Measurements from ENCODE around the gene EDIL3. TPM values are rescaled to one million over a fixed set of nuclear protein-coding genes. Genes with fewer than 3 reads are reported as not detected.

Gene EDIL3
- total RNA-seq, 1 experiment from 2014 or later: not detected

GRCh38 chr5:84275609-84276008 is 109.1 kb downstream of the EDIL3 start:
- intact Hi-C loops (cut with micrococcal nuclease; ENCODE audit: unreplicated experiment): loop anchor here (1.0 to 10.0 kb wide), 2 partner anchors 176 to 309 kb away; no protein-coding TSS in a partner anchor
- peaks cover 3% of the 10 kb centered on the region for H3K27me3 Mint-ChIP-seq (ENCODE audit: insufficient read depth, unreplicated experiment)
- CTCF ChIA-PET: no interaction called here

GRCh38 chr5:84274585-84275468 is 109.9 kb downstream of the EDIL3 start:
- no peaks in the 10 kb centered on the region for H3K27me3 ChIP-seq (replicated peaks; ENCODE audit: control insufficient read depth, insufficient read depth, low read length)
- H3K4me1 Mint-ChIP-seq (ENCODE audit: low read depth, unreplicated experiment): no peaks in the 10 kb centered on the region
- POLR2A ChIA-PET: no interaction called here
- peaks cover 3% of the 10 kb centered on the region for H3K27me3 Mint-ChIP-seq (ENCODE audit: insufficient read depth, unreplicated experiment)
- intact Hi-C loops (cut with micrococcal nuclease; ENCODE audit: unreplicated experiment): loop anchor here (1.0 to 10.0 kb wide), 2 partner anchors 176 to 310 kb away; no protein-coding TSS in a partner anchor
- H3K4me3 ChIP-seq (ENCODE audit: low read depth, low read length): no peak overlapping the region
- DNase-seq: peak in 1 of 2 experiments; percentile 36
- no peaks in the 10 kb centered on the region for H3K4me1 ChIP-seq
- peak; percentile 61 for TF ChIP-seq CTCF (IDR thresholded peaks at IDR 0.05; ENCODE audit: insufficient read depth in 1 of 2, low read depth in 1 of 2, low read length in 1 of 2, severe bottlenecking in 1 of 2, unreplicated experiment in 1 of 2)
- no peak overlapping the region for H3K4me3 Mint-ChIP-seq (ENCODE audit: unreplicated experiment)
- no peaks in the 10 kb centered on the region for H3K9me3 ChIP-seq
- CTCF ChIA-PET: no interaction called here
- no peaks in the 10 kb centered on the region for H3K9me3 Mint-ChIP-seq (ENCODE audit: unreplicated experiment)
- H3K27ac Mint-ChIP-seq (ENCODE audit: unreplicated experiment): no peak overlapping the region
- no peaks in the 10 kb centered on the region for H3K36me3 ChIP-seq (ENCODE audit: control insufficient read depth, insufficient read depth, low read length)
- BruUV-seq (replicated peaks): no TSS peak
- no peaks in the 10 kb centered on the region for H3K36me3 Mint-ChIP-seq (ENCODE audit: insufficient read depth, unreplicated experiment)

More at GRCh38 chr5:84275609-84276008, 109.1 kb downstream of the EDIL3 start:
- H3K27ac Mint-ChIP-seq (ENCODE audit: unreplicated experiment): no peak overlapping the region
- BruUV-seq (replicated peaks): no TSS peak
- TF ChIP-seq CTCF (IDR thresholded peaks at IDR 0.05; ENCODE audit: insufficient read depth in 1 of 2, low read depth in 1 of 2, low read length in 1 of 2, severe bottlenecking in 1 of 2, unreplicated experiment in 1 of 2): no peak
- H3K36me3 ChIP-seq (ENCODE audit: control insufficient read depth, insufficient read depth, low read length): no peaks in the 10 kb centered on the region
- no peaks in the 10 kb centered on the region for H3K4me1 ChIP-seq
- no peaks in the 10 kb centered on the region for H3K9me3 ChIP-seq
- H3K9me3 Mint-ChIP-seq (ENCODE audit: unreplicated experiment): no peaks in the 10 kb centered on the region
- no peak overlapping the region for H3K4me3 Mint-ChIP-seq (ENCODE audit: unreplicated experiment)
- no peak overlapping the region for H3K4me3 ChIP-seq (ENCODE audit: low read depth, low read length)
- H3K4me1 Mint-ChIP-seq (ENCODE audit: low read depth, unreplicated experiment): no peaks in the 10 kb centered on the region
- no peaks in the 10 kb centered on the region for H3K27me3 ChIP-seq (replicated peaks; ENCODE audit: control insufficient read depth, insufficient read depth, low read length)
- no peaks in the 10 kb centered on the region for H3K36me3 Mint-ChIP-seq (ENCODE audit: insufficient read depth, unreplicated experiment)
- no peak for DNase-seq
- POLR2A ChIA-PET: no interaction called here

GRCh38 chr5:84273517-84273883 is 111.2 kb downstream of the EDIL3 start:
- ChIA-PET CTCF (no interaction called here), POLR2A (no interaction called here)
- H3K36me3 ChIP-seq (ENCODE audit: control insufficient read depth, insufficient read depth, low read length): no peaks in the 10 kb centered on the region
- BruUV-seq (replicated peaks): no TSS peak
- H3K36me3 Mint-ChIP-seq (ENCODE audit: insufficient read depth, unreplicated experiment): no peaks in the 10 kb centered on the region
- no peaks in the 10 kb centered on the region for H3K4me1 Mint-ChIP-seq (ENCODE audit: low read depth, unreplicated experiment)
- DNase-seq: no peak
- no peaks in the 10 kb centered on the region for H3K9me3 ChIP-seq
- no peaks in the 10 kb centered on the region for H3K9me3 Mint-ChIP-seq (ENCODE audit: unreplicated experiment)
- intact Hi-C loops (cut with micrococcal nuclease; ENCODE audit: unreplicated experiment): loop anchor here (10.0 kb wide), 1 partner anchor 311 kb away; no protein-coding TSS in a partner anchor
- no peak overlapping the region for H3K4me3 Mint-ChIP-seq (ENCODE audit: unreplicated experiment)
- no peak for TF ChIP-seq CTCF (IDR thresholded peaks at IDR 0.05; ENCODE audit: insufficient read depth in 1 of 2, low read depth in 1 of 2, low read length in 1 of 2, severe bottlenecking in 1 of 2, unreplicated experiment in 1 of 2)
- H3K27me3 ChIP-seq (replicated peaks; ENCODE audit: control insufficient read depth, insufficient read depth, low read length): no peaks in the 10 kb centered on the region
- no peaks in the 10 kb centered on the region for H3K27me3 Mint-ChIP-seq (ENCODE audit: insufficient read depth, unreplicated experiment)
- H3K4me3 ChIP-seq (ENCODE audit: low read depth, low read length): no peak overlapping the region
- H3K4me1 ChIP-seq: no peaks in the 10 kb centered on the region
- H3K27ac Mint-ChIP-seq (ENCODE audit: unreplicated experiment): no peak overlapping the region
